Measurements from ENCODE around the gene CCDC177.

CCDC177 gene

DNA sequence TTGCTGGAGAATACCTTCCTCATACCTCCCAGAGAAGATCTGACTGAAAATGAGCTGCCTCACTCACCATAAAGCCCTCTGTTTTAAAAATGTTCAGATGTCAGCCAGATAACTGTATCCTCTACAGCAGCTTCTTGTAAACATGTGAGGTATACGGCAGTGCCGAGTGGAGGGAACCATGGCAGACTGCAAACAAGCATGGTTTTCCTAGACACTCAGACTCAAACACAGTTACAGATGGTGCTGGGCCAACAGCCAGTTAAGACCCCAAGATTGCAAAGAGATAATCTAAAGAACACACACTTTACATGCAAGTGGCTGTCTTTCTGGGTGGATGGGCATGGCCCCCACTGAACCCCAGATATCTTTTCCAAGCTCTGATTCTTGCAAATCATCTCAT, 16.6 kb upstream of the CCDC177 start:
- Mint-ChIP-seq H3K9me3 (no peaks in the 10 kb centered on the region), H3K27ac (ENCODE audit: low read depth) (no peak overlapping the region), H3K4me3 (no peak overlapping the region), H3K36me3 (ENCODE audit: insufficient read depth) (no peaks in the 10 kb centered on the region), H3K4me1 (no peaks in the 10 kb centered on the region), H3K27me3 (peaks cover 7% of the 10 kb centered on the region)
- ATAC-seq (replicated peaks; ENCODE audit: extremely low read depth, poor library complexity, severe bottlenecking) = no peak
- no peak for DNase-seq (ENCODE audit: low spot score in 2 of 2)

DNA sequence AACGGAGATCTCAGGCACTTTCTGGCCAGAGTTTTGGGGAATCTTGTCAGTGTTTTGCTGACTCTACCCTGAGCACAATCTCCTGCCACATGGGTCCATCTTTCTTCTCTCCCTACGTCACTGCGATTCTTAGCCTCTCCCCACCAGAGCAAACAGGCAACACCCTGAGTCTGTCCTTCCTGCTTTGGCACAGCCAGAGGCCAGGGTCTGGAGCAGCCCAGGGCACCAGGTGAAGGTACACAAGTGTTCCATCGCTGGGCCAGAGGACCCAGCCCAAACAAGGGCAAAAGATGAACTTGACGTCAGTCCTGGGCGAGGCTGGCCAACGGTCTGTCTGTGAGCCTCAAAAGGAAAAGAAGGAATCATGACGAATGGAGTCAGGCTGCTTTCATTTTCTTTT, 12.7 kb upstream of the CCDC177 start:
- no peaks in the 10 kb centered on the region for H3K9me3 Mint-ChIP-seq
- DNase-seq (ENCODE audit: low spot score in 2 of 2) (no peak), ATAC-seq (replicated peaks; ENCODE audit: extremely low read depth, poor library complexity, severe bottlenecking) (no peak)
- peaks cover 3% of the 10 kb centered on the region for H3K36me3 Mint-ChIP-seq (ENCODE audit: insufficient read depth)
- H3K4me3 Mint-ChIP-seq = no peak overlapping the region
- H3K27me3 Mint-ChIP-seq = peaks cover 7% of the 10 kb centered on the region
- no peak overlapping the region for H3K27ac Mint-ChIP-seq (ENCODE audit: low read depth)
- H3K4me1 Mint-ChIP-seq = no peaks in the 10 kb centered on the region

DNA sequence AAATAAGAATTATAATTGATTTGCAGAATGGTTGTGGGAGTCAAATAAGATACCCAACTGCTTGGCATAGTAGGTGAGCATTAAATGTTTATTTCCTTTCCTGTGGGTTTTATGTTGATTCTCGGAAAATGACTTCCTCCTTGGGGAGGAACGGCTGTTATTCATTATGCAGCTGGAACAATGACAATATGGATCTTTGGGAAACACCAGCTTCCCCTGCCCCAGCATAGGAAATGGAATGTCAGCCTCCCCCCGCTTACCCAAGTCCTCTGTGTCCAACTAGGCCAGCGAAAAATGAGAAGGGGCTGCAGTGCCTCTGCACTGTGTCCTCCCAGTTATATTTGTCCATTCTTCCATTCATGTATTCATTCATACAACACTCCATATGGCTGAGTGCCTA, 11.7 kb upstream of the CCDC177 start:
- Mint-ChIP-seq H3K27me3 (peaks cover 3% of the 10 kb centered on the region), H3K4me3 (no peak overlapping the region), H3K36me3 (ENCODE audit: insufficient read depth) (peaks cover 3% of the 10 kb centered on the region), H3K27ac (ENCODE audit: low read depth) (no peak overlapping the region), H3K9me3 (no peaks in the 10 kb centered on the region), H3K4me1 (no peaks in the 10 kb centered on the region)
- ATAC-seq (replicated peaks; ENCODE audit: extremely low read depth, poor library complexity, severe bottlenecking) (no peak), DNase-seq (ENCODE audit: low spot score in 2 of 2) (no peak)

DNA sequence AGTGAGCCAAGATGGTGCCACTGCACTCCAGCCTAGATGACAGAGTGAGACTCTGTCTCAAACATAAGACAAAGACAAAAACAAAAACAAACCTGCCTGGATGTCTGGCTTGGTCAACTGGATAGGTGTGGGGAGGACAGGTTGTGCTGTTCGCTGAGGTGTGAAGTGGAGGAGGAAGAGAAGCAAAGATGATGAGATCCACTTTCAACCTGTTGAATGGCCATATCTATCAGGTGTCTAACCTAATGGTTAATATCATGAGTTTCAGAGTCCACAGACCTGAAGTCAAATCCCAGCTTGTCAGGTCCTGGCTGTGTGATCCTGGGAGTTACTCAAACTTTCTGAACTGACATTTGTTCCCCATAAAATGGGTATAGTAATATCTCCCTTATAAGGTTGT, 9.7 kb upstream of the CCDC177 start:
- H3K36me3 Mint-ChIP-seq (ENCODE audit: insufficient read depth) = peaks cover 3% of the 10 kb centered on the region

DNA sequence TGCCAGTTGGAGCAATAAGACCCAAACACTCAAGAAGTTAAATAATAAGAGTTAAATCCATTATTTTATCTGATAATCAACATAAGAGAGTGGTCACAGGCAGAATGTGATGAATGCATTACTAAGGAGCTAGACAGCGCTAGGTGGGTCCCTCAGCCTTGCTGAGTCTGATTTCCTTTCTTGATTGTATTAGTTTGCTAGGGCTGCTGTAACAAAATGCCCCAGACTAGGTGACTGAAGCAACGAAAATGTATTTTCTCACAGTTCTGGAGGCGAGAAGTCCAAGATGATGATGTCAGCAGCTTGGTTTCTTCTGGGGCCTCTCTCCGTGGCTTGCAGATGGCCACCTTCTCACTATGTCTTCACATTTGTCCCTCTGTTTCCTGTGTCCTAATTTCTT, 8.2 kb upstream of the CCDC177 start:
- Mint-ChIP-seq H3K4me1 (no peaks in the 10 kb centered on the region), H3K27ac (ENCODE audit: low read depth) (no peak overlapping the region), H3K27me3 (no peaks in the 10 kb centered on the region), H3K36me3 (ENCODE audit: insufficient read depth) (peaks cover 3% of the 10 kb centered on the region), H3K4me3 (no peak overlapping the region), H3K9me3 (no peaks in the 10 kb centered on the region)
- ATAC-seq (replicated peaks; ENCODE audit: extremely low read depth, poor library complexity, severe bottlenecking) (no peak), DNase-seq (ENCODE audit: low spot score in 2 of 2) (no peak)

More for the DNA sequence above, 9.7 kb upstream of the CCDC177 start:
- DNase-seq (ENCODE audit: low spot score in 2 of 2) (no peak), ATAC-seq (replicated peaks; ENCODE audit: extremely low read depth, poor library complexity, severe bottlenecking) (no peak)
- H3K27me3 Mint-ChIP-seq = no peaks in the 10 kb centered on the region
- H3K4me3 Mint-ChIP-seq = no peak overlapping the region
- H3K27ac Mint-ChIP-seq (ENCODE audit: low read depth) = no peak overlapping the region
- H3K4me1 Mint-ChIP-seq = no peaks in the 10 kb centered on the region
- no peaks in the 10 kb centered on the region for H3K9me3 Mint-ChIP-seq

DNA sequence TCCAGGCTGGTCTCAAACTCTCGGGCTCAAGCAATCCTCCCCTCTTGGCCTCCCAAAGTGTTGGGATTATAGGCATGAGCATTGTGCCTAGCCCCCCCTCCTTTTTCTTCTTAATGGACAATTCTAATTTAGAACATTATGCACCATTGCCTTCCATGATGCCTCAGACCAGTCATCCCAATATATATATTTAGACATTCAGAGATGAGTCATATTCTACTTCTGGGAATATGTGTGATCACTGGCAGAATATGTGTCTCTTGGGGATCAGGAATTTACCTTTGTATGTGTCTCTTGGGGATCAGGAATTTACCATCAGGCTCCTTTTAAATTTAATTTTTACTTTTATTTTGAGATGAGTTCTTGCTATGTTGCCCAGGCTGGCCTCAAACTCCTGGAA, 7.5 kb upstream of the CCDC177 start:
- ATAC-seq (replicated peaks; ENCODE audit: extremely low read depth, poor library complexity, severe bottlenecking) (no peak), DNase-seq (ENCODE audit: low spot score in 2 of 2) (no peak)
- no peak overlapping the region for H3K27ac Mint-ChIP-seq (ENCODE audit: low read depth)
- H3K9me3 Mint-ChIP-seq = no peaks in the 10 kb centered on the region
- no peaks in the 10 kb centered on the region for H3K27me3 Mint-ChIP-seq
- H3K4me1 Mint-ChIP-seq = no peaks in the 10 kb centered on the region
- H3K4me3 Mint-ChIP-seq = no peak overlapping the region
- H3K36me3 Mint-ChIP-seq (ENCODE audit: insufficient read depth) = peaks cover 3% of the 10 kb centered on the region

DNA sequence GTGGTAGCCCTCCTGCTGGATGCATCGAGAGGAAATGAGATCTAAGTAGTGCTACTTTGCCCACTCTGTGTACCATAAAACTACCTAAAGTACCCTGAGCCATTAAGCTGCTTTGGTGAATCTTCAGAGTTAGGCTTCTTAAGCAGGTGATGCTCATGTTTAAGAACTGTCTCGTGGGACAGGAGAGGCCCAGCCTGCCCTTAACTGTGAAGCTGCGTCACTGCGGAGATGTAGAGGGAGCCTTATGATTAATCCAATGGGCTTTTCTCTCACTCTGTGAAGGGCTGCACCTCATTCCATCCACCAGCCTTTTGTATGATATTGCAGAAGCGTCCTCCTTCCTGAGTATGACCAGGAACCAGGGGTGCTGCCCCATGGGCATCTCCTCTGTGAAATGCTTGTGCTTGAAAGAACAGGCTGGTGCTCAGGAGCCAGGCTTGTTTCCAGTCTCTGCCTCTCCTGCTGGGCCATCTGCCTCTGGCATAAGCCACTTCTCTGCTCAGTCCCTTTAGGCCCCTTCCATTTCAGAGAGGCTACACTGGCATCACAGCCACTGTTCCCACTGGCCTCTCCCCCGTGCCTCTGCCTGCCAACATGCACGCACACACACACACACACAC, 6.8 kb upstream of the CCDC177 start:
- Mint-ChIP-seq H3K4me1 (no peaks in the 10 kb centered on the region), H3K9me3 (no peaks in the 10 kb centered on the region), H3K27ac (ENCODE audit: low read depth) (no peak overlapping the region), H3K36me3 (ENCODE audit: insufficient read depth) (peaks cover 3% of the 10 kb centered on the region), H3K27me3 (peaks cover 7% of the 10 kb centered on the region), H3K4me3 (no peak overlapping the region)
- no peak for DNase-seq (ENCODE audit: low spot score in 2 of 2)
- ATAC-seq (replicated peaks; ENCODE audit: extremely low read depth, poor library complexity, severe bottlenecking) = no peak

DNA sequence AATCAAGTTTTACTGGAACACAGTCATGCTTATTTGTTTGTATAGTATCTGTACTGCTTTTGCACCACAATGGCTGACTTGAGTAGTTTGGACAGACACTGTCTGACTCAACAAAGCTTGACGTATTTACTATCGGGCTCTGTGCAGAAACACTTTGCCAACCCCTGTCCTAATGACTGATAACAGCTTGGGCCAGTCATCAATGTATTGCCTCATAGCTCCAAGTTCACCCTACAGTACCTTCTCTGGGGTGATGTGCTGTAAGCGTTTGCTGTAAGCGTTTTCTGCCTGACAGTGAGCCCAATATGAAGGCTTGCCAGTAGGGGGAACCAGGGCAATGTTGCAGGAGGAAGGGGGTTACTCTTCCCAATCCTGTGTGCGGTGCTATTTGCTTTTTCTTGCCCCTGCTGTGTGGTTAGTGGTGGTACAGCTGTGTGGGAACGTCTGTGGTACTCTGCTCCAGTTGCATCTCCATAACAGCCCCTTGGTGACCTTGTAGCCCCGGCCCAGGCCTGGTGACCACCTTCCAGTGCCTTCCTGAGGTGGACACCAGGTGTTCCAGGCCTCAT, 5.4 kb upstream of the CCDC177 start:
- peaks cover 2% of the 10 kb centered on the region for H3K36me3 Mint-ChIP-seq (ENCODE audit: insufficient read depth)
- no peaks in the 10 kb centered on the region for H3K9me3 Mint-ChIP-seq
- no peak overlapping the region for H3K27ac Mint-ChIP-seq (ENCODE audit: low read depth)
- peaks cover 21% of the 10 kb centered on the region for H3K27me3 Mint-ChIP-seq
- no peak overlapping the region for H3K4me3 Mint-ChIP-seq
- DNase-seq (ENCODE audit: low spot score in 2 of 2) (no peak), ATAC-seq (replicated peaks; ENCODE audit: extremely low read depth, poor library complexity, severe bottlenecking) (no peak)
- no peaks in the 10 kb centered on the region for H3K4me1 Mint-ChIP-seq

DNA sequence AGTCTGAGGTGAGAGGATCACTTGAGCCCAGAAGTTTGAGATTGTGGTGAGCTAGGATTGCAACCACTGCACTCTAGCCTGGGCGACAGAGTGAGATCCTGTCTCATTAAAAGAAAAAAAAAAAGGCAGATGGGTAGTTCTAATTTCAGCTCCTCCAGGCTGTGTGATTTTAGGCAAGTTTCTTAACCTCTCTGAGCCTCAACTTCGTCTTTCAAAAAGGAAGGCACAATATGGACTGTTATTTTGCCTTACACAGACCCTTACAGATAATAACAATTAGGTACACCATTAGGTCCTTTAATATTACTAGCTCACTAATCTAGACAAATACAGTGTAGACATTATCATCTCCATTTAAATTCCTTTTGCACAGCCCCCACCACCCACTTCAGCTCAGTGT, 4.8 kb upstream of the CCDC177 start:
- DNase-seq (ENCODE audit: low spot score in 2 of 2) (no peak), ATAC-seq (replicated peaks; ENCODE audit: extremely low read depth, poor library complexity, severe bottlenecking) (no peak)
- H3K9me3 Mint-ChIP-seq = no peaks in the 10 kb centered on the region
- H3K27ac Mint-ChIP-seq (ENCODE audit: low read depth) = no peak overlapping the region
- H3K27me3 Mint-ChIP-seq = peaks cover 27% of the 10 kb centered on the region
- H3K36me3 Mint-ChIP-seq (ENCODE audit: insufficient read depth) = no peaks in the 10 kb centered on the region
- no peak overlapping the region for H3K4me3 Mint-ChIP-seq
- H3K4me1 Mint-ChIP-seq = peaks cover 4% of the 10 kb centered on the region

DNA sequence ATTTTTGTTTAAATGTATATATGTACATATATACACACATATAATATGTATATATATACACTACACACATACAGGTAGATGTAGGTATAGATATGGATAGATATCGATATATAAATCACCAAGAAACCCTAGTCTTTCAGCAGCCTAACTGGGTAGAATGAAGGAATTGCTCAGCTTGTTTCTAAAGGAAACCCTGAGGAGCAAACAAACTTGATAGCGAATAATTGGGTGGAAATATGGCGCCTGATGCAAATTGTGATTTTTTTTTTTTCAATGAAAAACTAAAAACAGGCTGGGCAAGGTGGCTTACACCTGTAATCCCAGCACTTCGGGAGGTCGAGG, 254 bp upstream of the CCDC177 start:
- H3K27ac Mint-ChIP-seq (ENCODE audit: low read depth) = no peak overlapping the region
- H3K9me3 Mint-ChIP-seq = no peaks in the 10 kb centered on the region
- no peak for DNase-seq (ENCODE audit: low spot score in 2 of 2)
- peaks cover 54% of the 10 kb centered on the region for H3K27me3 Mint-ChIP-seq
- ATAC-seq (replicated peaks; ENCODE audit: extremely low read depth, poor library complexity, severe bottlenecking) = peak; percentile 13
- no peaks in the 10 kb centered on the region for H3K36me3 Mint-ChIP-seq (ENCODE audit: insufficient read depth)
- peaks cover 12% of the 10 kb centered on the region for H3K4me1 Mint-ChIP-seq
- peak overlapping the region; percentile 84 for H3K4me3 Mint-ChIP-seq

DNA sequence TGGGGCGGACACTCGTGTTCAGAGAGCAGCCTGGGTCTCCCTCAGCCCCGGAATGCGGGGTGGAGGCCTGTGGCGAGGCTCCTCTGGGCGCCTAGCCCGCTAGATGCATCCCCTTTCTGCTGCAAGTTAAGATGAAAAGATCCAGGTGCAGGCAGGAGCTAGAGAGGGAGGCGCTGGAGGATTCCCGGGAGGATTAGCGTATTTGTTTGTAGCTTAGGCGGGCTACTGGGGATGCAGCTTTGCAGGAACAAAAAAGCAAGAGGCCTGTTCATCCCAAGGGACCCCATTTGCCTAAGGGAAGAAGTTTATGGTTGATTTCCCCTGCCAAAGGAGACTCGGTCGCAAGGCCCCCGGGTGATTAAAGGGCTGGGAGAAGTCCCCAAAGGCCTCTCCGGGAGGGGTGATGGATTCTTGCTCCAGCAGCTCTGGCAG, 824 bp downstream of the CCDC177 start:
- H3K4me3 Mint-ChIP-seq = peak overlapping the region; percentile 84
- peaks cover 12% of the 10 kb centered on the region for H3K4me1 Mint-ChIP-seq
- no peaks in the 10 kb centered on the region for H3K36me3 Mint-ChIP-seq (ENCODE audit: insufficient read depth)
- DNase-seq (ENCODE audit: low spot score in 2 of 2) (no peak), ATAC-seq (replicated peaks; ENCODE audit: extremely low read depth, poor library complexity, severe bottlenecking) (no peak)
- H3K27me3 Mint-ChIP-seq = peaks cover 65% of the 10 kb centered on the region
- H3K27ac Mint-ChIP-seq (ENCODE audit: low read depth) = no peak overlapping the region
- H3K9me3 Mint-ChIP-seq = no peaks in the 10 kb centered on the region

DNA sequence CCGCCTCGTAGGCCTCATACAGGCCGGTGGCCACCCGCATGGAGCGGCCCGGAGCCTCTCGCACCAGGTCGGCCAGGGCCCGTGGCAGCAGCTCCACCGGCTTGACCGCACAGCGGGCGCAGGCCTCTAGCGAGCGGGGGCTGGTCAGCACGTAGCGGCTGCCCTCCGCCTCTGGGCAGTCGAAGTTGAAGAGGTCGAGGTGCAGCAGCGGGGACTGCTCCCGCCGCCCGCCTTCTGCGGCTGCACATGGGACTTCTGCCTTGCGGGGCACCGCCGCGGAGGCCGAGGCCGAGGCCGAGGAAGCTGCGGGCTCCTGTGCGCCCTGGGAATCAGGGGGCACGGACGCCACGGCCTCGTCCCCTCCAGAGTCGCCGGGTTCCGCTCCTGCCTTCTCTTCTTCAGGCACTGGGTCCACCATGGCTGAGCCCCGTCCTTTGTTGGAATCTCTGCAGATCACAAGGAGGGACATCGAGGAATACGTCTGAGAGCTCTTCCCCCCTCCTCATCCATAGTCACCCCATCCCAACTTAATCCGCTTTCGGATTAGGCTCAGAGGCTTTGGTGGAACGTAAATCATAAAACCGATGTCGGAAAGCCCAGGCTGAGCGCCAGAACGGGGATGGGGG, 1.4 kb downstream of the CCDC177 start:
- Mint-ChIP-seq H3K4me1 (peaks cover 12% of the 10 kb centered on the region), H3K4me3 (peak overlapping the region; percentile 84), H3K27ac (ENCODE audit: low read depth) (no peak overlapping the region), H3K36me3 (ENCODE audit: insufficient read depth) (no peaks in the 10 kb centered on the region), H3K27me3 (peaks cover 70% of the 10 kb centered on the region), H3K9me3 (no peaks in the 10 kb centered on the region)
- ATAC-seq (replicated peaks; ENCODE audit: extremely low read depth, poor library complexity, severe bottlenecking) = no peak
- peak in 1 of 2 donors; percentile 9 for DNase-seq (ENCODE audit: low spot score in 2 of 2)

DNA sequence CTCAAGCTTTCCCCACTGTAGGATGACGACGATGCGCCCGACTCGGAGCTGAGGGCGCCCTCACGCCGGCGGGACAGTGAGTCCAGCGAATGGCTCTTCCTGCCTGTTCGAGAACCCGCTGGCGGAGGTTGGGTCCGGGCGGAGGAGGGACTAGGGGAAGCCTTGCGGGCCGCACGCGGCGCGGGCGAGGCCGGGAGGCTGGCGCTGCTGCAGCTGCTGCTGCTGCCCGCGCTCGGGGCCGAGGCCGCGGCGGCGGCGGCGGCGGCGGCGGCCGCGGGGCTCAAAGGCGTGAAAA, 1.9 kb downstream of the CCDC177 start:
- no peak overlapping the region for H3K27ac Mint-ChIP-seq (ENCODE audit: low read depth)
- no peaks in the 10 kb centered on the region for H3K36me3 Mint-ChIP-seq (ENCODE audit: insufficient read depth)
- H3K4me1 Mint-ChIP-seq = peaks cover 12% of the 10 kb centered on the region
- H3K27me3 Mint-ChIP-seq = peaks cover 75% of the 10 kb centered on the region
- DNase-seq (ENCODE audit: low spot score in 2 of 2) = no peak
- no peaks in the 10 kb centered on the region for H3K9me3 Mint-ChIP-seq
- no peak for ATAC-seq (replicated peaks; ENCODE audit: extremely low read depth, poor library complexity, severe bottlenecking)
- H3K4me3 Mint-ChIP-seq = peak overlapping the region; percentile 64
